Stomach (tissue), 4 donors: ENCODE measurements around the gene CCDC192.

Source experiments
- CTCF ChIP-seq, 7 experiments: fragments of 450-650 bp in 4 of 7; fragments of 200-600 bp in 3 of 7; sonication (generic) in 3 of 7; IDR thresholded peaks; one replicate each; pipeline ENCODE4 v1.5.1; 2016 to 2019; ENCODE audit warnings: antibody characterized with exemption in 7 of 7, control low read depth in 2 of 7, mild to moderate bottlenecking in 1 of 7
- EP300 ChIP-seq: sonication (generic); formaldehyde crosslinking; IDR thresholded peaks from one replicate; pipeline ENCODE4 v1.6.1; 2017; ENCODE audit warnings: antibody characterized with exemption
- POLR2A ChIP-seq, 4 donors: fragments of 450-650 bp; IDR thresholded peaks; one replicate each; pipeline ENCODE4 v1.6.1; 2016; ENCODE audit warnings: antibody characterized with exemption in 4 of 4, control low read depth in 2 of 4, mild to moderate bottlenecking in 1 of 4, moderate library complexity in 1 of 4
- POLR2AphosphoS5 ChIP-seq, 3 donors: sonication (generic); formaldehyde crosslinking; IDR thresholded peaks; one replicate each; pipeline ENCODE4 v1.6.1; 2016; ENCODE audit warnings: antibody characterized with exemption in 3 of 3

GRCh38 chr5:127696683-127697082, 6.5 kb upstream of the CCDC192 start:
- no peak for TF ChIP-seq CTCF (IDR thresholded peaks at IDR 0.05)
- TF ChIP-seq POLR2AphosphoS5 (IDR thresholded peaks at IDR 0.05): no peak
- TF ChIP-seq EP300: no peak
- TF ChIP-seq POLR2A (IDR thresholded peaks at IDR 0.05): no peak
